Prostate gland (tissue), 2 donors: Measurements from ENCODE around the gene DOCK4.

Source experiments
- POLR2AphosphoS5 ChIP-seq: sonication (generic); formaldehyde crosslinking; IDR thresholded peaks from one replicate; pipeline ENCODE4 v1.6.1; 2017; ENCODE audit warnings: antibody characterized with exemption
- TF ChIP-seq, protein P1 (sequence below), 4 experiments: fragments of 200-600 bp in 2 of 4; fragments of 450-650 bp in 2 of 4; sonication (generic) in 2 of 4; IDR thresholded peaks; 1 replicate in 3 of 4; 2 replicates in 1 of 4; pipeline ENCODE4 v1.5.1; 2016 to 2019; ENCODE audit warnings: antibody characterized with exemption in 4 of 4, mild to moderate bottlenecking in 2 of 4, moderate library complexity in 2 of 4

DNA sequence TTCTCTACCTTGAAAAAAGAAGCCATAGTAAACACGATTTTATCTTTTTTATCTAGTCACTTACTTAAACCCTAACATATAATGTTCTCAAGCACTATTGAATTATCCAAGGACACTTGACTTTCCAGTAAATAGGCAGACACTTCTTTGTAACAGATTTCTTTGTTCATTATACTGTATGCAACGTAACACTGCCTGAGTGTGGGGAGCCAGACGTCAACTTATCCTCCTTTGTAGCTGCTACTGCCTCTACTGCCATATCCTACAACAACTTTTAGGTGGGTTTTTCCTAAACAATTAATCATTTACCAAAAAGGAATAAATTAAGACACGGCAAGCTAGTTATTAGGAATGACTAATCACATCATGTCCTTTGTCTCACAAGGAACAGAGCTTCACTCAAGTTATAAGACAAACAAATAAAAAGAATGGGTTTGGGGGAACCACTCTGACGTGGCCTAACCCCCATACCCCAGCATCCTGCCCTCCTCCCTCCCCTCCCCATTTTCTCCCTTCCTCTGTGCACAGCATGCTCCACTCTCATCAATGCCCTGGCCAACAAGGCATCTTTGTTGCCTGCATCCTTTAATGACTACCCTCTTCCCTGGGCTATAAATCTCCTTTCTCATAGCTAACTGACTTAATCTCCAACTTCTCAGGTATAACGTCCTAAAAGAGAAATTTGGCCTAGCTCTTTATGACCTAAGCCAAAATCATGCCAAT is 43.3 kb downstream of the DOCK4 start:
- TF ChIP-seq, protein P1, sequence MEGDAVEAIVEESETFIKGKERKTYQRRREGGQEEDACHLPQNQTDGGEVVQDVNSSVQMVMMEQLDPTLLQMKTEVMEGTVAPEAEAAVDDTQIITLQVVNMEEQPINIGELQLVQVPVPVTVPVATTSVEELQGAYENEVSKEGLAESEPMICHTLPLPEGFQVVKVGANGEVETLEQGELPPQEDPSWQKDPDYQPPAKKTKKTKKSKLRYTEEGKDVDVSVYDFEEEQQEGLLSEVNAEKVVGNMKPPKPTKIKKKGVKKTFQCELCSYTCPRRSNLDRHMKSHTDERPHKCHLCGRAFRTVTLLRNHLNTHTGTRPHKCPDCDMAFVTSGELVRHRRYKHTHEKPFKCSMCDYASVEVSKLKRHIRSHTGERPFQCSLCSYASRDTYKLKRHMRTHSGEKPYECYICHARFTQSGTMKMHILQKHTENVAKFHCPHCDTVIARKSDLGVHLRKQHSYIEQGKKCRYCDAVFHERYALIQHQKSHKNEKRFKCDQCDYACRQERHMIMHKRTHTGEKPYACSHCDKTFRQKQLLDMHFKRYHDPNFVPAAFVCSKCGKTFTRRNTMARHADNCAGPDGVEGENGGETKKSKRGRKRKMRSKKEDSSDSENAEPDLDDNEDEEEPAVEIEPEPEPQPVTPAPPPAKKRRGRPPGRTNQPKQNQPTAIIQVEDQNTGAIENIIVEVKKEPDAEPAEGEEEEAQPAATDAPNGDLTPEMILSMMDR (IDR thresholded peaks at IDR 0.05) = no peak
- TF ChIP-seq POLR2AphosphoS5 = no peak
